Measurements from ENCODE around the gene SETD5. TPM values are rescaled to one million over a fixed set of nuclear protein-coding genes. Genes with fewer than 3 reads are reported as not detected.

SETD5 gene
- polyA plus RNA-seq, 3 donors, result 118 to 156 (median 134) TPM

- no peak for DNase-seq (ENCODE audit: extremely low read depth in 1 of 11, low read depth in 9 of 11, low spot score in 4 of 11)
Measured at GRCh38 chr3:9430733-9431132, 33.3 kb downstream of the SETD5 start.

DNA sequence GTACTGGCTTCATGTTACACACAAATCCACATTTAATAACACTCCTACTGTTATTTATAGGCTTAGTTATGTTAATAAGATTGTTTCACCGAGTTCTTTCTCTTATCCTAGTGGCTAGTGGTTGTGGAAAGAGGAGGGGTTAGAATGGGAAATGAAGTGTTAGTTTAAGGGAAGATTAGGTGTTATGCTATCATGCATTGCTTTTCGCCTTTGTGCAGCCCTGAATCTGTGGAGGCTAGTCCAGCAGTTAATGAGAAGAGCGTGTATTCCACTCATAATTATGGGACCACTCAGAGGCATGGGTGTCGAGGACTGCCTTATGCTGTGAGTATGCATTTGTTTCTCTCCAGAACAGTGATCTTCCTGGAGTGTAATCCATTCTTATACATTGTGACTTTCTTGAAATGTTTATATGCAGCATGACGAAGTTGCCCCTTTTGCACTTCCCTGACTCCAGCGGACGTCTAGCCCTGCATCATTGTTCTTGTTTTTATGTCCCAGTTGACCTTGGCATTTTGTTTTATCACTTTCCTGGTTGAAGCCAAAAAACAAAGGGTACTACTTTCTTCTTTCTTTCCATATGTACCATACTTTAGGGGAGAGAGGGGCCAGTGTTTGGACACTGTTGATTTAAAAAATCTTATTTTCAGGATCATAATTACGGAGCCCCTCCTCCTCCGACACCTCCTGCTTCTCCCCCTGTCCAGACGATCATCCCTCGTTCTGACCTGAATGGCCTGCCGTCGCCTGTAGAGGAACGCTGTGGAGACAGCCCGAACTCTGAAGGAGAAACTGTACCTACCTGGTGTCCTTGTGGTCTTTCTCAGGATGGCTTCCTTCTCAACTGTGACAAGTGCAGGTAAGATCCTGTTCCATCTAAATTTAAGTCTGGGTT lies 36.5 kb downstream of the SETD5 start:
- DNase-seq (ENCODE audit: extremely low read depth in 1 of 11, low read depth in 9 of 11, low spot score in 4 of 11), result no peak

- no peak for DNase-seq (ENCODE audit: extremely low read depth in 1 of 11, low read depth in 9 of 11, low spot score in 4 of 11)
Measured at GRCh38 chr3:9435316-9435715, 37.9 kb downstream of the SETD5 start.

GRCh38 chr3:9439331-9439730 lies 41.9 kb downstream of the SETD5 start:
- DNase-seq (ENCODE audit: extremely low read depth in 1 of 11, low read depth in 9 of 11, low spot score in 4 of 11), result no peak

DNA sequence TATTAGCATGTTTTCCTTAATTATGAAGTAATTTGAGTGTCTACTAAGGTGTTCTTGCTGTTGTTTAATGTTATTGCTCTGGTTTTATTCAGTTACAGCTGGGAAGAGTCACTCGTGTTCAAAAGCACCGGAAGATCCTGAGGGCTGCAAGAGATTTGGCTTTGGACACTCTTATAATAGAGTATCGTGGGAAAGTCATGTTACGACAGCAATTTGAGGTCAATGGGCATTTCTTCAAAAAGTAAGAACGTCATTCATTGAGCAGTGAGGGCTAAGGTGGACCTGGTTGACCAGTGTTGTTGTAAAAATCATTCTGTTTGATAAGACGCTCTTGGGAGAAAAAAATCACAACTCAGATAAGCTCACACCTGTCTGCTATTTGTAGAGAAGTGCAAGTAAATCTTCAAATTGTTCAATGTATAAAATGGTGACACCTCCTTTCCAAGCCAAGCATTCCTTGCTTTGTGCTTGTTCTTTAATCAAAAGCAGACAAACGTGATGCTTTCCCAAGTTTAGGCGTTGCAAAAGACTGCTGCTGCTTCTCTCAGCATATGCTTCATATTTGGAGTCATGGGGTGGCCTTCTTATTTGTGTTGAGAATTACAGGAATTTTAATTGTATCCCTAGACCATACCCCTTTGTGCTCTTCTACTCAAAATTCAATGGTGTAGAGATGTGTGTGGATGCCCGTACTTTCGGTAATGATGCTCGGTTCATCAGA lies 44.2 kb downstream of the SETD5 start:
- no peak for DNase-seq (ENCODE audit: extremely low read depth in 1 of 11, low read depth in 9 of 11, low spot score in 4 of 11)

DNA sequence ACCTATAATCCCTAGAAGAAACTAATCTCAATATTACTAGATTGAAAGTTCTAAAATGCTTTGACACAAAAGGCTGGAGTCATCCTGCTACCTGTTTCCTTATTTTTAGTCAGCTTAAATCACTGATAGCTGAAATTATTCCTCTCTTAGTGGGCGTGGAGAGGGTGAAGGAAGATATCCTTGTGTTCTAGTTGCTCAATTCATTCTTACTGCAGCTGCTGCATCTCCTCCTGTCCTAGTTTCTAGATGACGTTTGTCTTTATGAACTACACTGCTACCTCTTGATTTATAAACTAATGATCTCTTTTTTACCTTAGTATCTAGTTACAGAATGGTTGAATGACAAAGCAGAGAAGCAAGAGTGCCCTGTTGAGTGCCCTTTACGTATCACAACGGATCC lies 50.7 kb downstream of the SETD5 start:
- DNase-seq (ENCODE audit: extremely low read depth in 1 of 11, low read depth in 9 of 11, low spot score in 4 of 11), result no peak

- DNase-seq (ENCODE audit: extremely low read depth in 1 of 11, low read depth in 9 of 11, low spot score in 4 of 11), result no peak
Measured at GRCh38 chr3:9448643-9449042, 51.2 kb downstream of the SETD5 start.

GRCh38 chr3:9450126-9450525 lies 52.7 kb downstream of the SETD5 start:
- DNase-seq (ENCODE audit: extremely low read depth in 1 of 11, low read depth in 9 of 11, low spot score in 4 of 11), result no peak

GRCh38 chr3:9450991-9451390 lies 53.6 kb downstream of the SETD5 start:
- no peak for DNase-seq (ENCODE audit: extremely low read depth in 1 of 11, low read depth in 9 of 11, low spot score in 4 of 11)

- no peak for DNase-seq (ENCODE audit: extremely low read depth in 1 of 11, low read depth in 9 of 11, low spot score in 4 of 11)
Measured at GRCh38 chr3:9452417-9452816, 55.0 kb downstream of the SETD5 start.

DNA sequence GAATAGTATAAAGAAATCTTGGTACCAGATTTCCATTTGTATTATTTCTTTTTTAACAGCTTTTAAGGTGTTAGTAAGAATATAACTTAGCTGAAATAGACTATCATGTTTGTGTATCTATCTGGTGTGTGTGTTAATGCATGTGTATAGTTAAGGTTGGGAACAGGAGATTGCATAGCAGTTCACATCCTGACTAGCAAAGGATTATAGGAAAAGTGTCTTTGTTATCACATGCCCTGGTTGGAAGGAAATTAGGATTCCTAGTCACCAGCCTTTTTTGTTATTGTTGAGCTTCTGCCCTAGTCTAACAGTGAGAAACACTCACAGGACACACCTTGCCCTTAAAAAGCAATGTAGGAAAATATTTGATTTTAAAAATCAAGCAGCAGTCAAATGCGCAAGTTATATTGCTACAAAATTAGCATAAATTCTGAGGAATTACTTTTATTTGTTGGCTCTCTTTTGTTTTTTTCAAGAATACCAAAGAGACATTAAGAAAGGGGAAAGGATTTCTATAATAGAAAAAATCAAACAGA lies 58.2 kb downstream of the SETD5 start:
- no peak for DNase-seq (ENCODE audit: extremely low read depth in 1 of 11, low read depth in 9 of 11, low spot score in 4 of 11)

DNA sequence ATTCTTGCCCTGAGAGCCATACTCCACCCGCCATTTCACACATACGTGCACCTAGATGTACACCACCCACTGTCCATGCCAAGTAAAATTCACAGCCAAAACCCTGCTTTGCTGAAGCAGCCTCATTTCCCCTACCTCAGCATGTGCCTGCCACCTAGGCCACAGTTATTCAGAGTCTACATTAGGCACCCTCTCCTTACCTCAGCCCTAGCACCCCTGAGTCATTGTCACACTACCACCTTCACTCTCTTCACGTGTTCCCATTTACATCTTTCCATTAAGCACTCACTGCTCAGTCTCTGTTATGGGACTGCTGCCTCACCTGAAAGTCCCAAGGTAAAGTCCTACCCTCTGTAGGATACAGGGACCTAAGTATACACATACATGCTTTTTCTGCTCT lies 70.0 kb downstream of the SETD5 start:
- DNase-seq (ENCODE audit: extremely low read depth in 1 of 11, low read depth in 9 of 11, low spot score in 4 of 11), result no peak

GRCh38 chr3:9468460-9468859 lies 71.0 kb downstream of the SETD5 start:
- DNase-seq (ENCODE audit: extremely low read depth in 1 of 11, low read depth in 9 of 11, low spot score in 4 of 11), result no peak

DNA sequence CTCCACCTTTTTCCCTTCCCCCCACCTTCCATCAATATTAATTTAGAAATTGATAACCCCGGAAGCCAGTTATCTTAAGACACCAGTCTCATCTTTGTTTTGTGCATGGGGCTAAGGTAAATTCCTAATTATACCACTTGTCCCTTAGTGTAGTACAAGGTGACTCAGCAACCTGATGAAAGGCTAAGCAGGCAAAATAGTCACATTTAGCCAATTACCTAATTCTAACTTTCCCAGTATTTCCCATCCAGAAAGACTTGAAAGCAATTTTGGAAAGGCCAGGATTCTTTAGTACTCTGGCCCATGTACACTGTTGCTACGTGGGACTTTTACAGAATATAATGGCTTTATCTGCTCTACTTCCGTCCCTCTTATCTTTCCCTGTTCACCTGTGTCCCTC lies 72.6 kb downstream of the SETD5 start:
- no peak for DNase-seq (ENCODE audit: extremely low read depth in 1 of 11, low read depth in 9 of 11, low spot score in 4 of 11)

DNA sequence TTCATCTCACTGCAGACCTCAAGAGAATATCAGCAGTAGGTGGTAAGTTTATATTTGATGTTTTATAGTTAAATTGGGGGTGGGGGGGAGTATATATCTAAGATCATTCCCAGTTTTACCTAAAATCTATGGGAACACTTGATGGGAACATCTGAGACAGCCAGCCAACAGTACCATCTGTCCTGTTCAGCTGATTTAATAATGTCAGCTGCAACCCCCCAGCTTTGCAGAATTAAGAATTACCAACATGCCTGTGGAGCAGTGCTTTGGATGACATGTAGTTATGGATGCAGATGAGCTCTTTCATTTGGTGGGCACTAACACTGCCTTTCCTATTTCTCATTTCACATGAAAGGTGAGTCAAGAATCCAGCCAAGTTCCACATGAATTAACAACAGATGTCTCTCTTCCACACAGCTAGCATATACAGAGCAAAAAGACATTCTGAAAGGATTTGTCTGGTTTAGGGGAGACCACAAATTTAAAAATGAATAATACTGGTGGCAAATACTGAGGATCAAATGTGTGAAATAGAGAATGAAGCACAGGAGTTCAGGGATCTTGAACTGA lies 76.2 kb downstream of the SETD5 start:
- DNase-seq (ENCODE audit: extremely low read depth in 1 of 11, low read depth in 9 of 11, low spot score in 4 of 11), result no peak

DNA sequence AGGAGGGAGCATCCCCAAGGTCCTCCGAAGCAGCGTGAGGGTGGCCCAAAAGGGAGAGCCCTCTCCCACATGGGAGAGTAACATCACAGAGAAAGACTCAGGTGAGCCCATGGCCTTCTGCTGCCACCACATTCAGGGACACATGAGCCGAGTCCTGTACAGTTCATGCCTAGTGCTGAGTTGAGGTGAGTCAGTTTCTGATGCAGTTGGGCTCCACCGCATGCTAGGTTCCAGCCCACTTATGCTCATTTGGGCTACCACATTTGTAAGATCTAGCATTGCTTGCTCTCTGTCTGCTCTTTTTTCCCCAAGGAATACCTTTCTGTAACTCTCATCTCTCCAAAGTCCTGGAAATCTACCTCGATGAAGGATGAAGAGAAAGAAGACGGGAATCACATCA lies 77.1 kb downstream of the SETD5 start:
- DNase-seq (ENCODE audit: extremely low read depth in 1 of 11, low read depth in 9 of 11, low spot score in 4 of 11), result no peak

- DNase-seq (ENCODE audit: extremely low read depth in 1 of 11, low read depth in 9 of 11, low spot score in 4 of 11), result no peak
Measured at GRCh38 chr3:9476935-9477334, 79.5 kb downstream of the SETD5 start.

- no peak for DNase-seq (ENCODE audit: extremely low read depth in 1 of 11, low read depth in 9 of 11, low spot score in 4 of 11)
Measured at GRCh38 chr3:9480265-9480664, 82.8 kb downstream of the SETD5 start.

GRCh38 chr3:9485248-9485647 lies 87.8 kb downstream of the SETD5 start:
- no peak for DNase-seq (ENCODE audit: extremely low read depth in 1 of 11, low read depth in 9 of 11, low spot score in 4 of 11)

- no peak for DNase-seq (ENCODE audit: extremely low read depth in 1 of 11, low read depth in 9 of 11, low spot score in 4 of 11)
Measured at GRCh38 chr3:9491506-9491905, 94.1 kb downstream of the SETD5 start.
